ENCODE data around the gene IFT172.
"Not testable (repeated sequence)": the region's sequence is repeated elsewhere in the genome, so short reads cannot be mapped to it uniquely, and the experiment has no call there.

The IFT172 gene

DNA sequence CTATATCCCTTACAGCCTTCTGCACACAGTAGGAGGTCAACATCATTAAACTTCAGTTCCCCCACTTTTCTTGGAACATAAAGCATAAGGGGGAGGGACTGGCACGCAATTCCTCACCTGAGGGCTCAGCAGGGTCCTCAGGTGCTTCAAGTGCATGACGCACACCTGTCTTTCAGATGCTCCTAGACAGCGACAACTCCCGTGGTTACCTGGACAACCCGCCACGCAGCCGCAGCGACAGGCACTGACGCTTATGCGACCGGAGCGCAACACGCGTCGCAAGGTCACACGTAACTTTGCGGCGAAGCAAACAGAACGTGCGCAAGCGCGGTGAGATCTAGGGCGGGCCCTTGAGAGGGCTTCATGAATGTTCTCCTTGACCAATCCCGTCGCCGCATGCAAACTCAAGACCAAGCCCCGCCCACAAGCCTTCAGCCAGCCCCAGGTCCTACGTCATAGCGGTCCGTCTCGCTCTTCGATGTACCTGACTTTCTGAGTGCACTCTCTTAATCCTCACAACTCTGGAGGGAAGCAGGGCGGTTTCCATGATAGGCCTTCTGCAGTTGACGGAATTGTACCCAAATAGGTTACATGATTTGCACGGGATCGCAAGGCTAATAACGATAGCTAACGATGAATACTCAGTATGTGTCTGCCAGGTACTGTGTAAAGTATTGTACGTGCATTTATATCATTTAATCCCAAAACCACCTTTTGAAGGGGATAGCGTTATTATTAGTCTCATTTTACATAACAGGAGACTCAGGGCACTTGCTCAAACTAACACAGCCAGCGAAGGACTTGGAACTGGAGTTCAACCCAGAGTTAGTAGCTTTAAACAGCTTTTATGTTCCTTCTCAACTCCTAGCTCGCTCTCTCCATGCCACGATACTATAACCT is at the start of gene IFT172:
Gene IFT172, minus strand, starts transcription at position 246 of the 900 bp plus-strand sequence. Its CDS starts 90 bp downstream, at position 156.
- DNase-seq: peak; percentile 99

GRCh38 chr2:27538839-27539450 is 49.4 kb upstream of the IFT172 start:
- not testable (repeated sequence) for DNase-seq

DNA sequence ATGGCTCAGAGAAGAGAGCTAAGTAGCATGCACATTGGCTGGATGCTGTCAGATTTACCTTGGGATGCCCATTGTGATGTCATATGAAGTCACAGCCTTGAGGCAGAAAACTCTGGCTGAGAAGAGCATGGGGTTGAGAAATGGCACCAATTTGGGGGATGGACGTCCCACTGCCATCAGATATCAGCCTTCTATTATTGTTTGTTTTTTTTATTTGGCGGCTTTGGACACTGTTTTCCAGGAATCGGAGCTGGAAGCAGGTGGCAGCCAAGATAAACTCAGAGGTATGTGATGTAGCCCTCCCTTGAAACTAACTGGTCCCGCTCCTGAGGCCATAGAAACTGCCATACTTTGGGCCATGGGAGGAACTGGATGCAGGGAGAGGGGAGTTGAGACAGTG is 47.7 kb upstream of the IFT172 start:
- no peak for DNase-seq

- DNase-seq: no peak
Observed at GRCh38 chr2:27531983-27532382, 42.4 kb upstream of the IFT172 start.

GRCh38 chr2:27527182-27527581 is 37.6 kb upstream of the IFT172 start:
- DNase-seq: no peak

DNA sequence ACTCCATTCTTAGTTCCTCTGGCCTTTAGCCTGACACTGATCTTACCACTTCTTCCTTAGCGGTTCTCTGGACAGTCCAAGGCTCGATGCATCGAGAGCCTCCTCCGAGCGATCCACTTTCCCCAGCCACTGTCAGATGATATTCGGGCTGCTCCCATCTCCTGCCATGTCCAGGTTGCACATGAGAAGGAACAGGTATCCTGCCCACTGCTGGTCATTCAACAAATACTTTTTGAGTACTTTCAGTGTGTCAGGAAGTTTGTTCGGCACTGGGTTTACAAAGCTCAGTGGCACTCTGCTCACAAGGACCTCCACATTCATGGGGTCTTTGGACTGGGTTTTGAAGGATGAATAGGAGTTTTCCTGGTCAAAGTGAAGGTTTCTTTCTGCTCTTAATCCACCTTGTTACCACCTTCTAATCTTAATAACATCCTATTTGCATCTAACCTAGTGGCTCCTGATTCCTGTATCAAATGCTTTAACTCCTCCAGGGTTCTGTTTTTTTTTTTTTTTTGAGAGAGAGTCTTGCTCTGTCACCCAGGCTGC is 32.9 kb upstream of the IFT172 start:
- no peak for DNase-seq

DNA sequence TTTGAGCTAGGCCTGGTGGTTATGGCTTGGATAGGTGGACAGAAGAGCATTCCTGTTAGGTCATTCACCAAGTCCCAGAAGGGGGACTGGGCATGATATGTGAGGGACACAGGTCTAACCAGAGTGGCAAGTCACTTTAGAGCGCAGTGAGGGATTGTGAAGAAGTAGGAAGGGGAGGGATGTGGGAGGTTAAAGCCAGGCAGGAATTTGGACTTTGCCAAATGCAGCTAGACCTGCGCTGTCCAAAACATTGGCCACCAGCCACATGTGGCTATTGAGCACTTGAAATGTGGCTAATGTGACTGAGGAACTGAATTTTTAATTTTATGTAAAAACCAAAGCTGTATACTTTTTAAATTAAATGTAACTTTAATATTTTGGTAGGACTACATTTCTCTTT is 30.8 kb upstream of the IFT172 start:
- DNase-seq: no peak

DNA sequence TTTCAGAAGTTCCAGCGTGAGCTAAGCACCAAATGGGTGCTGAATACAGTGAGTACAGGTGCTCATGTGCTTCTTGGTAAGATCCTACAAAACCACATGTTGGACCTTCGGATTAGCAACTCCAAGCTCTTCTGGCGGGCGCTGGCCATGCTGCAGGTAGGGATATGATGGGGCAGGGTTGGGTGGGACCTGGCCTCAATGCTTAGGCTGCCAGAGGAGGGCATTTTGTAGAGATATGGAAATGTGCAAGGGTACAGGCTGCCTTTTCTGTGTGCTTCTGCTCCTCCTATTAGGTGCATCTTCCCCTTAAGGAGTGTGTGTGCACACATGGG is 29.2 kb upstream of the IFT172 start:
- DNase-seq: no peak

DNA sequence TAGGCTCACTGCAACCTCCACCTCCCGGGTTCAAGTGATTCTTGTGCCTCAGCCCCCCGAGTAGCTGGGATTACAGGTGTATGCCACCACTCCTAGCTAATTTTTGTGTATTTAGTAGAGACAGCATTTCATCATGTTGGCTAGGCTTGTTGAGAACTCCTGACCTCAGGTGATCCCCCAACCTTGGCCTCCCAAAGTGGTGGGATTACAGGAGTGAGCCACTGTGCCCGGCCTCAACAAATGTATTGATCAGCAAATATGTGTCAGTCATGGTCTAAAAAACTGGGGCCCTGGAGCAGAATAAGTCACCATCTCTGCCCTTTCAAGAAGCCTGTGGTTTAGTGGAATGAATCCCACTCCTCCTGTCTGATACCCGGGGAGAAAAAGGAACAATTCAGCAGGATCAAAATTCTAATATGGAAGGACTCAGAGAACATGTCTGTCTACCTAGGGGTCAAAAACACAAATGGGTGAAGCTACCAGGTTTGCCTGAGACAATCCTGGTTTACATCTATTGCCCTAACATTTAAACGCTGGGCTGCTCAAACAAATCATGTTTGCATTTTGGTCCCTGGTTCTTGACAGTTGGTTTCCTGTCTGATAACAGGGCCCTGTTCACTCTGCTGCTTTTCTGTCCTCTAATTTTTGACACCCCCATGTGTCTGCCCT is 28.7 kb upstream of the IFT172 start:
- no peak for DNase-seq

DNA sequence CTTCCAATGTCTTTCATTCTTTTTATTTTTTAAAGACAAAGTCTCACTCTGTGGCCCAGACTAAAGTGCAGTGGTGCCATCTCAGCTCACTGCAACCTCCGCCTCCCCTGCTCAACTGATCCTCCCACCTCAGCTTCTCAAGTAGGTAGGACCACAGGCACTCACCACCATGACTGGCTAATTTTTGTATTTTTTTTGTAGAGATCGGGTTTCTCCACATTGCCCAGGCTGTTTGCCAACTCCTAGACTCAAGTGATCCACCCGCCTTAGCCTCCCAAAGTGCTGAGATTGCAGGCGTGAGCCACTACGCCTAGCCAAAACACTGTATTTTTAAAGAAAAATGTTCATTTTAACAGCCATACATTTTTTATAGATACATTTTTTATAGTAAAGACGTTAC is 19.8 kb upstream of the IFT172 start:
- DNase-seq: no peak

- no peak for DNase-seq
Observed at GRCh38 chr2:27507293-27507692, 17.8 kb upstream of the IFT172 start.

GRCh38 chr2:27506587-27506986 is 17.0 kb upstream of the IFT172 start:
- no peak for DNase-seq

- no peak for DNase-seq
Observed at GRCh38 chr2:27502142-27502541, 12.6 kb upstream of the IFT172 start.

DNA sequence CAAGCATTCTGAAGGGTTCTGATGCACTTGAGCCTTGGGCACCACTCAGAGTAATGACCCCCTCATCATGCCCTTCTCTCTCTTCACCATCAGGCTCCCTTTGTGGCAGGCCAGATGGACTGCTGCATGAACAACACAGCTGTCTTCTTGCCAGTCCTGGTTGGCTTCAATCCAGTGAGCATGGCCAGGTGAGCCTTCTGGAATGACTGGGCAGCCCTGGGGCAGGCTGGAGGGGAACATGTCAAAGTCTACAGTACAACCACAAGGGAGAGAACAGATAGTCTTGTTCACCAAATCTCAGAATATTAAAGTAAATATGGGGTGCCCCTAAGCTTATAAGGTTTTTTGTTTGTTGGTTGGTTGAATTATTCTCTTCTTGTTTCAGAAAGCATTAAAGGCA is 11.5 kb upstream of the IFT172 start:
- DNase-seq: no peak

GRCh38 chr2:27498975-27499374 is 9.4 kb upstream of the IFT172 start:
- DNase-seq: no peak

DNA sequence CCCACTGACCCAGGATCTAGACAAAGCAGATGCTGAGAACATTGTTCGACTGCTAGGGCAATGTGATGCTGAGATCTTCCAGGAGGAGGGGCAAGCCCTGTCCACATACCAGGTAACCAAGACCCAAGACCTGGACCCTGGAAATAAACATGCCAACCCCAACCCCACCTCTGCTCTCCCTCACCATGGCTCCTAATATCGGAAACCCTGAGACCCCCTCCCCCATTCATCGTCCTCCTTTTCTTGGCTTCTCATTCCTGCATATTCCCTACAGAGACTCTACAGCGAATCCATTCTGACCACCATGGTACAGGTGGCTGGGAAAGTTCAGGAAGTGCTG is 7.7 kb upstream of the IFT172 start:
- no peak for DNase-seq

- no peak for DNase-seq
Observed at GRCh38 chr2:27496357-27497287, 7.1 kb upstream of the IFT172 start, which contains the start of gene GCKR. TSS of gene GCKR (plus strand) at chr2:27496839. CDS start at chr2:27496905, 66 bp downstream.

DNA sequence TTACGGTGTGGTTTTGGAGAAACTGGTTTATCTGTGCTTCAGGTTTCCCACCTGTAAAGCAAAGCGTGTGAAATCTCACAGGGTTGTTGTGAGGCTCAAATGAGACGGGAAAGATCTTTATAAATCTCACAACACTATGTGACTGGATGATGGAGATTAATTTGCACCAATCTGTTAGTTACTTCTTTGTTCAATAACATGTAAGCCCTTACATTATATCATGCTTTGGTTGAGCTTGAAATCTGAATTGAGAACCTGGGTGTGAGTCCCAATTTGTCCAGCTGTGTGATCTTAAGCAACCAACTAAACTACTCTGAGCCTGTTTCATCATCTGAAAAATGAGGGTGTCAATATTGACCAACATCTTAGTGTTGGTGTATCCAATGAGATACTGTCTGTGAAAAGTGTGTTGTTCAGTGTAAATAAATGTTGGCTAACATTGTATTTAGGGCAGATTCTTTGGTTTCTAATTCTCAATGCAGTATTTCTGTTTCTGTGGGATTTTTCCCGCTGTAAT is 6.4 kb upstream of the IFT172 start:
- no peak for DNase-seq

DNA sequence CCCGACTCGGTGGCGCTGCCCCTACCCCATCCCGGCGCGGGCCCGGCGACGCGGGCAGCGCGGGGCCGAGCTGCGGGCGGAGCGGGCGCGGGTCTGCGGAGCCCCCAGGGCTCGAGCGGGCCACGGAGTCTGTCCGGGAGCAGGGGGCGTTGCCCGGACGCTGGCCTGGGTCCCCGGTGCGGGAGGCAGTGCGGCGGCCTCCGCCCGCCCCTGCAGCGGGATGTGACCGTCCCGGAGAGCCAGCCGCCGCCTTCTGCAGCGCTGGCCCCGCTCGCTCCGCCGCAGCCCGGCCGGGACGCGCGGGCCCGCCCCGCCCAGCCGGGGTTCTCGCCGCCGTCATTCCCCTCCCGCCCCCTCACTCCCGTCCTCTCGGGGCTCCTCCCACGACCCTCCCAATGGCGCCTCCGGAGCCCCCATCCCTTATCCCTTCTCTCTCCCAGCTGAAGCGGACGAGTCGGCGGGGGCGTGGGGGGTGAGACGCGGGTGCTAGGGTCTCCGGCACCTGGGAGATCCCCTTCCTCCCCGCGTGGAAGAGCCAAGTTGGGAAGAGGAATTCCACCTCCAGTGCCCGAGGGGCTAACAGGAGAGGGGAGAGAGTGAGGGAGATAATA is 5.5 kb upstream of the IFT172 start, which contains the start of gene FNDC4:
Gene FNDC4, minus strand, starts transcription at position 257 of the 611 bp plus-strand sequence. CDS start 521 bp downstream, outside the sequence.
- DNase-seq: no peak

DNA sequence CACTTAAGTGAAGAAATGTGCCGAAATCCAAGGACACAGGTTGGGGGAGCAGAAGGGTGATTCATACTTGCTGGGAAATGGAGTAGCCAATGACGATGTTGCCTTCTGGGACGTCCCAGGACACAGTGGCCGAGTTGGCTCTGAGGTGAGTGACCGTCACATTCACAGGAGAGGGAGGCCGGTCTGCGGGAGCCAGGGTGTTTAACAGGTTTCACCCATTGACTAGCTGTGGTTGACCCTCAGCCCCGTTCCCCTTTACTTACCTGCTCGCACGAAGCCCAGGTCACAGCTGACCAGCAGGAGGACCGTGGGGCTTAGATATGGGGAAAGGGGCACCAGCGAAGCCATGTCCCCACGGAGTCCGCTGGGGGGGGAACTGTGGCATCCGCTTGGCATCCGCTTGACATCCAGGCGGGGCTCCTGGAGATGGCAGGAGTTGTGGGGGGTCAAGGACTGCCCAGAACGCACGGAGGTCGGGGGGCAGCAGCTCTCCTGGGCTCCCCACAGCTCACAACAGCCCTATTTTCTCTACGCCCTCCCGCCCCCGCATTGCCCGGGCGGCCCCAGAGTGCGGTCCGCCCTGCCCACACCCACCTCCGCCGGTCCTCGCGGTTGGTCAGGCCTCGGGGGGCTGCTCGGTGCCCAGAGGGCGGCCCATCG is 4.9 kb upstream of the IFT172 start:
- DNase-seq: no peak

- no peak for DNase-seq
Observed at GRCh38 chr2:27493948-27494283, 4.4 kb upstream of the IFT172 start.

All from stimulated activated CD4-positive, alpha-beta T cell treated with anti-CD3 and anti-CD28 coated beads, Interleukin-1b, Interleukin-23, amount 100 ng/mL, for 48 hours (primary cell).